Kidney capillary endothelial cell (primary cell): ENCODE data around the gene ZBTB20.
A peak's percentile ranks its signal among the peaks of the same experiment; 100 is the strongest.
"Not testable (repeated sequence)": the region's sequence is repeated elsewhere in the genome, so short reads cannot be mapped to it uniquely, and the experiment has no call there.

Source experiments
- DNase-seq: peaks from one replicate; pipeline ENCODE4 v3.0.0-alpha.2; 2018; ENCODE audit warnings: low spot score

The ZBTB20 gene

DNA sequence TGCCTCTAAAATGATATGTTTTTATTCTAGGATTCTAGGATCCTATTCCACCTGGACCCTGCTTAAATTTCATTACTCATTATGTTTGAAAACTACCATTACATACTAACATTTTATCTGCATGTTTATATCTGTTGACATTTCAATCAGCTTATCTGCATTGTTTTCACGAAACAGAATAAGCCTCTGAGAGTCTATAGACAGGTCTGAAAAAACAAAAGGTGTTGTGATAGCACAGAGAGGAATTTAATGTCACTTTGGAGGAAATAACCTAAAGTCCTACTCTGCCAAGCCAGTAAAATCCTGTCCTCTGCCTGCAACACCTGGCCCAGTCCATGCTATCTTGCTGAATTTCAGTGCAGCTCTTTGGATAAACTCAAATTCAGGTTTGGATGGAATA, 315.2 kb downstream of the ZBTB20 start:
- DNase-seq = no peak

DNA sequence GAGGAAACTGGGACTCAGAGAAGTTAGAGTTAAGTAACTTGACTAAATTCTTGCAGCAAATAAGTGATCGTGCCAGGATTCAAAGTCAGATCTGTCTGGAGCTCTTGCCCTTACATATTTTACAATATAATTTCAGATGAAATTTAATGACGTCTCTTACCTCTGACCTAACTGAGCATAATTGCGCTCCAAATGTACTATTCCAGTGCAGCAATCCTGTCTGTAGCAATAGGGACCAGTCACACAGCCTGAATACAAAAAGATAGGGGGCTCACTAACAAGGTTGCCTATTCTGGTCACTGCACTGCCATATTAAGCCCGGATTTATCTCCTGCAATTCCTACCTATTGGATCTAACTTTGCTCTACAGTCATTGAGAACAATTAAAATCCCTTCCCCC, 316.4 kb downstream of the ZBTB20 start:
- no peak for DNase-seq

DNA sequence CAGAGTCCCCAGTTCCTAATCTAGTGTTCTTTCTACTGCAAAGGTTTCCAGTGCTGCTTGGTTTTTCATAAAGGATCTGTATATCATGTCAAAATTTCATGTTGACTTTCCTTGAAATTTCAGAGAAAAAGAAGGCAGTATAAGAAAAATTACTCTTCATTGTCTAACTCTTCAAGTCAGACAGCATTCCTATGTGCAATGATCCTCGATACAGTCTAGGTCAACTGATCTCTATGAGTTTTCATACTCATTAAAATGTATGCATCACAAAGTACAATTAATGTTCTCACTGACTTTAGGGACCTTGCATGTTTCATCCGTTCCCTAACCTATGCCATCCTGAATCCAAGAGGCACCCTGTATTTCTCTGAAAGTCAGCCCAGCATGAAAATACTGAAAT, 317.3 kb downstream of the ZBTB20 start:
- DNase-seq = no peak

DNA sequence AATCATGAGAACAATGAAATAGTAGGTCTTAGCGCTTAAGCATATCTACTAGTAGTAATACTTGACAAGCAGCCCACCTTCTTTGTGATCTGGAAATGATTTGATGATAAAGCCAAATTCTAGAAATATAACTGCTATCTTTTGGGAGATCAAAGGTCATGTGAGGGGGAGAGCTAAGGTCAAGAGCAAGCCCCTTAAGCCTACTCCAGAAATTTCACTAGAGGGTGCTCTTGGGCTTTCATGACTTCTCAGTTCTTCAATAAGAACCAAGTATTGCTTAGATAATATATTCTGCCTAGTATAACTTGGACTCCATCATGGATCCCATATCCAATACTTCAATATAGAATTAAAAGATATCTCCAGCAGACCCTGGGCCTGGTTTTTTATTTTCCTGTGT, 319.6 kb downstream of the ZBTB20 start:
- peak; percentile 40 for DNase-seq

DNA sequence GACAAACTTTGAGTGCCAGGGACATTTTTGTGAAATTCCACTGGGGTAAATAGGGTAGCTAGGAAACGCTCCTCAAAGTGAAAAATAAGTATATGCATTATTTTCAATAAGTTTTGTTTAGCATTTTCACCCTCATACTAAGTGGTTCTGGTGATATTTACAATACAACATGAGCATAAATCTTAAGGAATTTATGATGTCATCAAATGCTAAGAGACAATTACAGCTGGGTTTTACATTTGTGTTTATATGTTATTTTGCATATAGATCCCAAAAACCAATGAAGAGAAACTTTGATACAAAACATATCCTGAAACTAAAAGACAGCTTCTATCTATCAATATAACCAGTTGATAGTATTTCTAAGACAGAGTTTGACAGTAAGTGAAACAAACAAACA, 323.1 kb downstream of the ZBTB20 start:
- no peak for DNase-seq

DNA sequence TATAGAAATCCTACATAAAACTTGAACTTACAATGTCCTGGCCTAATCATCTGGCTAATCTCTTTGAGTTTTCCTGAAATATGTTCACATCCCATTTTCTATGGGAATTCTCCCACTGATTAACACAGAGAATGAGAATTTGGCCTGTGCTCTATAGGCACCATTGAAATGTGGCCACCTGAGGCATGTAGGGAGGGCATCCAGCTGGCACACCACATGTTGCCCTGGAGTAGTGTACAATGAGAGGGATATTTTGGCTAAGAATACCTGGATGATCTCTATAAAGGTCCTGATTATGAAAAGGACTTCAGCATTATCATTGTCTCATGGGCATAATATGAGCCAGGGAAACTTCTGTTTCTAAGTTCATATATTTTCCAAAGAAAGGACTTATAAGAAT, 324.0 kb downstream of the ZBTB20 start:
- DNase-seq = no peak

DNA sequence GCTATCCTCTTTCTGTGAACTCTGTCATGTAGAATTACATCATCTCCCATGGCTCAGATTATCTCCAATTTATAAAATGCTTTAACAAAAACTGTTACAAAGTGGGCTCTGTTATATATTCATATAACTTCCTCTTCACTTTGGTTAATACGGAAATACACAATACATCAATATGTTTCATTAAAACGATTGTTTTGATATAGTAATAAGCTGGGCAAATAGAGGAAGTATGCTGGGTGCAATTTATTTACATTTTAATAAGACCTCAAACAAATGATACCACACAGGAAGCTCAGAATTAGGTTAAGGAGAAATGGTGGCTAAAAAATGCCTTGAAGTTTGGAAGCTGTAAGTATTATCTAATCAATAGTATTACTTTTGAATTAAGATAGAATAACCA, 331.0 kb downstream of the ZBTB20 start:
- no peak for DNase-seq

DNA sequence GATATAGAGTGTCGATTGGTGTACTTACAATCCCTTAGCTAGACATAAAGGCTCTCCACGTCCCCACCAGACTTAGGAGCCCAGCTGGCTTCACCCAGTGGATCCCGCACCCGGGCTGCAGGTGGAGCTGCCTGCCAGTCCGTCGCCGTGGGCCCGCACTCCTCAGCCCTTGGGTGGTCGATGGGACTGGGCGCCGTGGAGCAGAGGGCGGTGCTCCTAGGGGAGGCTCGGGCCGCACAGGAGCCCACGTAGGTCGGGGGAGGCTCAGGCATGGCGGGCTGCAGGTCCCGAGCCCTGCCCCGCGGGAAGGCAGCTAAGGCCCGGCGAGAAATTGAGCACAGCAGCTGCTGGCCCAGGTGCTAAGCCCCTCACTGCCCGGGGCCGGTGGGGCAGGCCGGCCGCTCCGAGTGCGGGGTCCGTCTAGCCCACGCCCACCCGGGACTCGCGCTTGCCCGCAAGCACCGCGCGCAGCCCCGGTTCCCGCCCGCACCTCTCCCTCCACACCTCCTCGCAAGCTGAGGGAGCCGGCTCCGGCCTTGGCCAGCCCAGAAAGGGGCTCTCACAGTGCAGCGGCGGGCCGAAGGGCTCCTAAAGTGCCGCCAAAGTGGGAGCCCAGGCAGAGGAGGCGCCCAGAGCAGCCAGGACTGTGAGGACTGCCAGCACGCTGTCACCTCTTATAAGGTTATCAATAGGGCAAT, 334.4 kb downstream of the ZBTB20 start:
- not testable (repeated sequence) for DNase-seq

DNA sequence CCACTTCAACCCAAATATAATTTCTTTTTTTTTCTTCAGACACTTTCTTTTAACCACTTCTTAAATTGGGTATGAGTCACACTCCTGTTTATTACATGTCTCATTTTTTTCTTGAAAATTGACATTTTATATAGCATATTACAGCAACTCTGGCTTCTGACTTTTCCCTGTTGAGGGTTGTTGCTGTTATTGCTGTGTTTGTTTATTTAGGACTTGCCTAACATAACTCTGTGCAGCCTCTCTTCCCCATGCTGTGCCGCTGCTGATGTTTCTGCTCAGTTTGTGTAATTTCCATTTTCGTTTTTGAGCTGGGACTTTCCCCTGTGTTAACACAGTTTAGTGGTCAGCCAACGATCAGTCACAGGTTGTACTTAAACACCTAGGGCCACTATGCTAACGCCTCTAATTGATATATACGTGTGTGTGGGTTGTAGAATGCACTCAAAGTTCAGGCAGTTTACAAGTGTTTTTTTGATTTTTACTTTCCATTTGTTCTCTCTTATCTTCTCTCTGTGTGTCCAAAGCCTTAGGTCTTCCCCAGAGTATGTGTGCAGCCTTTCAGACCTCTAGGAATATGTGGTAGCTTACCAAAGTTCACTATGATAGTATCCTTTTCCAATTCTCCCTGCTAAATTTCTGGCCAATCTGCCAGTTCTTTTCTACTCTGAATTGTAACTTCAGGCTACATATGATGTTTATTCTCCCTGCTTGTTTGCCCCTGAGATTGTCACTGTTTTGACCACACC, 337.2 kb downstream of the ZBTB20 start:
- no peak for DNase-seq

DNA sequence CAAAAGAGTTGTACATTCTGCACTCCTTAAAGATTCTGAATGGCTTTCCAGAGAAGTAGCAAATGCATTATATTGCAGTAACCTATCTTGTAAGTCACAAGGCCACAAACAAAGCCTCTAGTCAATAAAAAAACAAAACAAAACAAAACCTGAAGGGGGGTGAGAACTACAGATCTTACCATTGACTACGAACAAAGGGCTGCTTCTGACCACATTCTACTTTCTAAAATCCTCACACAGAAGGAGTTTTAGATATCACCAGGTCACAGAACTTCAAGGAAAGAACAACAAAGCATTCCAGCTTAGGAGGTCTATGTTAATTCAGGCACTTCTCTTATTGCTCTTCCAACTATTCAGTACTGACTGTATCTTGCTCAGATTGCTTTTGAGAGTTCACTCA, 343.0 kb downstream of the ZBTB20 start:
- DNase-seq = no peak

DNA sequence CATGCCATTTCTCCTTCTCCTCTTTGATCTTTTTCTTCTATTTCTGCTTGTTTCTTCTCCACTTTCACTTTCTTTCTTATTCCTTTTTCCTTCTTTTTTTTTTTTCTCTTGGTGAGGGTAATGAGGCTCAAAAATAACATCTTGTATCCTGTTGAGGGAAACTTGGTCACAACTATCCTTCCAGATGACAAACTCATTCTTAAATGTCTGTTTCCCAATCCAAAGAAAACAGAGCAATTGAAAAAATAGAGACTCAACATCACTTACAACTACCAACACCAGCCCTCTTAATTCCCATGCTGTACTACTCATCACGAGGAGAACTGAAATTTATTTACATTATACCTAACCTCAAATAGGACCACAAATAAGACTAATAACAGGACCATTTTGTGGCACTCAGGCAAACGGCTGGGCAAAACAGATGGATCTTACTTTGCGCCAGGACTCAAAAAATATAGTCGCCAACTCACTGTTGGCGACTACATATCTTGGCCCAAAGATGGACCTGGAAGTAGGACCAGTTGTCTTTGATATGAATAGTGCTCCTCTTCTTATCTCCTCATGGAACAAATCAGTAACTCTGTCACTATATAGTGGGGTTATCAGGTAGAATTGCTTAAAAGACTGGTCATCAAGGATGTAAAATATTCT, 343.9 kb downstream of the ZBTB20 start:
- DNase-seq = no peak

DNA sequence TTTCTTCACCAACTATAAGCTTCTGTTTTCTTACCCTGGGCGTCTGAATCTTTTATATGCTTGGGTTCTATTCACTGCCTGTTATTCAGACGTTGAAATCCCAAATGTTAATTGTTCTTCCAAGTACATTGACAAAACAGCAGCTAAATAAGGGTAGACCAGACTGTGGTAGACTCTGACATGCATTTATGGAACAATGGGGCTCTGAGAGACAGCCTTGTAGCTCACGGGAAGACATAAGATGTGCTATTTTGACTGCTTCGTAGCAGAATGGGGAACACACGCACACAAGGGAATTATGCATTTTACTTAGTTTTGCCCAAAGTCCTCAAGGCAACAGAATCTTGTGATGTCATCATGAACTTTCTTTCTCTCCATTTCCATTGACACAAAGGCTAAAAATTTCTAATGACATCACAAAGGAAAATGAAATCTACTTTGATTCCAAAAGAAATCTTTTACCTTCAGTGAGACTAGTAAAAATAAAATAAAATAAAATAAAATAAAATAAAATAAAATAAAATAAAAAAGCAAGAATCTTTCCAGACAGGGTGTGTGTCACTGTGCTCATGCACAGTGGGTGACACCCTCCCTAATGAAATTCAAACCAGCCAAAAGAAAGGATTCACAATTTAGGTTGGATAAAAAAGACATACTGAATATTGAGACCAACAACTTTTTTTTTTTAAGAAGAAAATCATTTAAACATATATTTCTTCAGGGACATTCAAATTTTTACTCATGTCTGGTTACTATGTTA, 346.6 kb downstream of the ZBTB20 start:
- DNase-seq = no peak

DNA sequence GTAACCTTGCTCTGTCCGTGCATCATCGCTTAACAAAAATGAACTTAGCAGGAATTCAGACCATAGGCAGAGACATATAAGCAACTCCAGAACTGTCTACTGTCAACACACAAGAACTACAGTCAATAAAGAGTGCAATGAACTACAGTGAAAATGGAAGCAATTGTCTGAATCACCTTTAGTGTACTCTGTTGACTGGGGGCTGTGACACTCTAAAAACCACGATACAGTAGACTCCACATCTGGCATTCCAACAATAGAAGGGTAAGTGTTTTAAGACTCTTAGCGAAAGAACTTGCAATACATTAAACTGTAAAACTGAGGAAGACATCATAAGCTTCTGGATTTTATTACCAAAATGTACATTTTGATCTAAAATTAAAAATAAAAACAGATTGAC, 347.3 kb downstream of the ZBTB20 start:
- no peak for DNase-seq

DNA sequence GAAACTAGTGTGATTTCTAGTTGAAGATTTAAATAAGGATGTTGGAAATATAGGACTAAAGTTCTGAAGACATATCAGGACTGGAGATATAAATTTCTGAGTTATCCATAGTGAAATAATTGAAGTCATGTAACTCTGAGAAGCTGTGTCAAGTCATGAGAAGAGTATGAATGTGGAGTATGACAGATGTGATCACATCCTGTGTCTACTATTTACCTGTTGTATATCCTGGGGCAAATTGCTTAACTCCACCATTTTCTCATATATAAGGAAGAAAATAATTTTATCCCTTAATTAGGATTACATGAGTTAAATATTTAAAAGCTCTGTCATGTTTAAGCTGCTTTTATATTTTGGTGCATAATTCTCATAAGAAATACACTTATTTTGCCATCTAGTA, 350.3 kb downstream of the ZBTB20 start:
- no peak for DNase-seq

DNA sequence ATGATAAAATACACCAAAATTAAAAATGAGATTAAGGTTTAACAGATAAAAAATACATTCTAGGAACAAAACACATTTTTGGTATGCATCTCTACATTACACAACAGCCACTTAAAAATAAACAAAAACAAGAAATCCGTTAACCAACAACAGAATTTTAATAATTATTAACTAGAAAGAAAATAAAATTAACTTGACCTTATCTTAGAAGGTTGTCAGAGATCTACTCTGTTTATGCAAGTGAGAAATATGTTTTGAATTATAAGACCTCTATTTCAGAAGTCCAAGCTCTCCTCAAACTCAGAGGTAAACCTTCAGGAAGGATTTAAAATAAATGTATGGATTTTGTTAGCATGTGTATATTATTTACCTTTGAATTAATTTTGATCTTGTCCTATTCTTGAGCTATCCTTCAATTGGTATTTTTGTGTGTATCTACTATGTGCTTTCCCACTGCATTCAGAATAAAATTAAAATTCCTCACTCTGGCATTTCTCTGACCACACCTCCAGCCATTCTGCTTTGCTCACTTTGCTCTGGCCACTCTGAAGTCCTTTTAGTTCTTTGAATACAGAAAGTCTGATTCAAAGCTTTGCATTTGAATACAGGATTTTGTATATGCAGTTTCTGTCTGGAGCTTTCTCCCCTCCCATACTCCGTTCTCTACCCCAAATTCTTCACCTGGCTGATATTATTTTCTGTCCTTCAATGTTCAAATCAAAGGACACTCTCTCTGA, 352.0 kb downstream of the ZBTB20 start:
- no peak for DNase-seq

DNA sequence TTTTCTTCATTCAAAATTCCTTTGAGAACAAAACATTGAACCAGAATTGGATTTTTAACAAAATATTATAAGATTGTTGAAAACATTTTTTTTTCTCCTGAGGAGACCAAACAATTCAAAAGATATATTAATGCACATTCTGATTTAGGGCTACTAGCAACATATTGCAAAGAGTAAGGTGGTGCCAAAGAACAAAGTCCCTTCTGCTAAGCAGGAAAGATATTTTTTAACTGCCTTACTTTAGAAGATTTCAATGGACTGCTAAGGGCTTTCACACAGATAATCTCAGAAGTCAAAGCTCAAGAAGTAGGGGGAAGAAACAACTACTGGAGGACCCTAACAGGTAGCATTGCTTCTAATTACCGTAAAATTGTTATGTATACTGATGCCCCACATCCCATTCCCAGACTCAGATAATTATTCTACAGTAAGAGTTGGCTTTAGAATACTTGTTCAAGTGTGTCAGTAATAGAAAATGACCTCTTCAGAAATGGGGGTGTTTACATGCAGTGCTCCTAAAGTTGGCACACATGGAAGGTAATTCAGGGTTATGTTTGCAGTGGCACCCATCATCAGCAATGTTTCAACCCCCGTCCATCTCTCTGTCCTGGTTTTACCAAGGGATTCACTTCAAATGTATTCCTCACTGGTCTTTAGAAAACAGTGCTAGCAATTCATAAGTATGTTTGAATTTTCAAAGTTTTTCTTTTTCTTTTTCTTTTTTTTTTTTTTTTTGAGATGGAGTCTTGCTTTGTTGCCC, 354.7 kb downstream of the ZBTB20 start:
- DNase-seq = no peak

DNA sequence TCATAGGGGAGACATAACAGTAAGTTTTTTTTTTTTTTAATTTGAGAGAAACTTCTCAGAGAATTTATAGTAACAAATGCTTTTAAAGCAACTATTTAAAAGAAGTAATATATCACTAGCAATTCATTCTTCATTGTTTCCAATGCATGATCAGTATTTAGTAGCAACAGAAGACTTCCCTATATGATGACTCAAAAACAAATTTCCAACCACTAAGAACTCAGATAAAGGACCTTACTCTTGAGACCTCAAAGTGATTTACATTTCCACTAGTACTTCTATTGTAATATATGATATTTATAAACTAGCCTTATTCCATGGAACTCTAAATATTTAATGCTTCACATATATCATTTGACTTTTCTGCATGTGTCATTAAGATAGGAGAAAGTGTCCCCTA, 356.3 kb downstream of the ZBTB20 start:
- DNase-seq = no peak

DNA sequence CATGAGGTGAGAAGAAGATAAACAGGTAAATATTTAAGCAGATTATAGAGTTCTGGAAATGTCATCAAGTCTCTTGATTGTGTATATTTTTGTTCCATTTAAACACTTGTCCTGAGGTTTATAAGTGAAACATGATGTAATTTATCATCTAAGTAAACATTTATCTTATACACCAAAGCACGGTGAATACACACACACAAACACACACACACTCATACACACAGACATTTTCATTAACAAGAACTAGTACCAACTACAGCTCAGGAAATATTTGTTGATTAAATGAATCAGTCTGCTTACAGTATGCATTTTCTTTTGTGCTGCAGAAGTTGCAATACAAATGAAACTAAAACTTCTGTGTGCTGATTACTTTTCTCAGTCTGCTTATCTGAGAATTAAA, 357.3 kb downstream of the ZBTB20 start:
- no peak for DNase-seq

DNA sequence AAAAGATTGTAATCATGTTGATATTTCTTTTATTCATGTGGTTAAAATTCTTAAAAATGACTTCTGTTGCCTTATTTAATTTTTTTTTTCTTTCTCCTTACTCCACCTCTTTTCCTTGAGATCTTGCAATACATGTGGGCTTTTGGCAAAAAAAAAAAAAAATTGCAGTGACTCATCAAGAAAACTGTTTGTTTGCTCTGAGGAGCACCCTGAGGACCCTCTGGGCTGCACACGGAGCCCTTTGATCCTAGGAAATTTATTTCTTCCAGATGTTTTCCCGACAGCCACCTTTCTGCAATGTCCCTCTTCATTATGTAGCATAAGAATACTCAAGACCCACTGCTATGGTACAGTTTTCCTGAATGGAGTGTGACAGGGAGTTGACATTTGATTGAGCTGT, 371.7 kb downstream of the ZBTB20 start:
- DNase-seq = no peak

DNA sequence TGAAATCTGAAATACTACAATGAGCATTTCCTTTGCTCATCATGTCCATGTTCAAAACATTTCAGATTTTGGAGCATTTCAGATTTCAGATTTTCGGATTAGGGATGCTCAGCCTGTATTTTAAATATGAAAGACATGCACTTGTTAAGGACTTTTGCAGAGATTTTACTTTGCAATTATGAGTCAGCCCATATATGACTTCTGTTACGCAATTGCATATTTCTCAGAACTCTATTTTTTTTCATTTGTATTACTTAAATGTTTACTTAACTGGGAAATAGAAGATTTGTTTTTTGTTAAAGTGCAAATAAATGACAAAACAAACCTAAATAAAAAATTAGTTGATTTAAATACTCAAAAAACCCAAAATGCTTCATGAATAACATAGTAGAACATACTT, 376.2 kb downstream of the ZBTB20 start:
- no peak for DNase-seq

DNA sequence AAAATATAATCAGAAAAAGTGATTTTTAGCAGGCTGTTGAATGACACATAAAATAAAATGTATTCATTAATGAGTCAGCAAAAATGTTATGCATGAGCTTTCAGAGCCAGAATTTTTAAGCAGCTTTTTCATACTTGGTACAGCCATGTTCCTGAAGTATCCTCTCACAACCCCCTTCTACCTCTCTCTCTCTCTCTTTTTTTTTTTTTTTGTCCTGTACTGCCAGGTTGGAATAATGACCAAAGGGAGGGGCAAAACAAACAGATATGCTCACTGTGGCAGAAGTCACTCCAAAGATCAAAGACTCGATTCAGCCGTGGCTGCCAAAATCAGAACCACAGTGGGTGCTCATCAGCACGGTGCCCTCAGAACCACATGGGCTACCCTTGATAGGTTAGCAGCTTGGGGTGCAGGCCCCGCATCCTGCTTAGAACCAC, 383.0 kb downstream of the ZBTB20 start:
- DNase-seq = no peak
